Lung microvascular endothelial cell (primary cell): ENCODE data around the gene CSTPP1. TPM values are rescaled to one million over a fixed set of nuclear protein-coding genes. Genes with fewer than 3 reads are reported as not detected.
A peak's percentile ranks its signal among the peaks of the same experiment; 100 is the strongest.

ENCODE experiments used
- DNase-seq, 2 donors: peaks; one replicate each; pipeline versions ENCODE4 v3.0.0 to v3.0.0-alpha.2; 2010; ENCODE audit warnings: low read depth in 2 of 2
- total RNA-seq: library from RNA; depleted of rRNA; stranded (reverse); fragments of >200 nt; gene quantifications from 2 replicates; pipeline ENCODE4 v1.2.1, GENCODE V29; 2014

CSTPP1 gene
- total RNA-seq, 1 donor from 2014 or later: 9.1 TPM

DNA sequence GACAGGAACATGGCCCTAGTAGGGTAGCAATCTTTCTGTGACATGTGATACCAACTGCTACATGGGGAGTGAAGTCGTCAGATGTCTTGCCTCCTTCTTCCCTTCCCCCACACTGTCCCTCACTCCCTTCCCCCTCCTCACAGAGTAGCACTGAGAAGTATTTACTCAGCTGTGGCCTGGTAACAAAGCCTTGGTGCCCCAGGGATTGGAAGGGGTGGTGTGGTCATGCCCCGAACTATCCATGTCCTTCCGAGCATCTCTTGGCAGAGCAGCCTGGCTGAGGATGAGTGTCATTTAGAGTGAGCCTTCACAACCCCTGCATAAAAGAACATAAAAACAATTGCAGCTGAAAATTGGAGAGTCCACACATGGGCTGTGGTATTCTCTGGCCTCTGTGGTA lies 194.0 kb downstream of the CSTPP1 start:
- DNase-seq: no peak

DNA sequence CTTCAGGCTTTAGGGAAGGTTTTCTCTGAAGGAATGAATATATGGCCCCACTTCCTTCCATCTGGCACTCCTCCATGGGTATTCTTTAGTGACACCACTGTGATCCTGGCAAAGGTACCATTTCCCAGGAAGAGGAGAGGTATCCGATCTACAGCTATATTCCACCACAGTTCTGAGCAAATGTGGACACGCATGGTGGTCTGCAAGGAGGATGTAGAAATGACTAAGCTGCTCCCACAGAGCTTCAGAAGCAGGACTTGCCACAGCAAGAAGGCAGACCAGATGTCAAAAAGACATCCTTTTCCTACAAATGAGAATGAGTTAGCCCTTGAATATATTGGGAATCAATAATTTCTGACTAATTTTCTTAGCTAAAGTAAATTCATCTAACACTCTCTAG lies 194.6 kb downstream of the CSTPP1 start:
- DNase-seq: no peak

DNA sequence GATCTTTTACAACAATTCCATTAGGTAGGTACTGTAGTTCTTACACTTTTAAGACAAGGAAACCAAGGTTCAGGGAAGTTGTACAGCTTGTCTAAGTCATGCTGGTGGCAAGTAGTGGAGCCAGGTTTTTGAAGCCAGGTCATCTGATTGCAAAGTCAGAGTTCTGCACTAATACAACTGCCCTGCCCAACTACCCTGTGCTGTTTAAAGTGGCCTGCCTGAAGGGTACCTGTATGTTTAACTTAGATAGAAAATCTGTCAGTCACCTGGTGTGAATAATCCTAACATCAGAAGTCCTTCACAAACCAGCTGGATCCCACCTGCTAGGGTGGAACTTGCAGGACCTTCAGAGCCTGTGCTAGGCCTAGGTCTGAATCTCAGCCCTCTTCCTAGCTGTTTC lies 195.9 kb downstream of the CSTPP1 start:
- no peak for DNase-seq

DNA sequence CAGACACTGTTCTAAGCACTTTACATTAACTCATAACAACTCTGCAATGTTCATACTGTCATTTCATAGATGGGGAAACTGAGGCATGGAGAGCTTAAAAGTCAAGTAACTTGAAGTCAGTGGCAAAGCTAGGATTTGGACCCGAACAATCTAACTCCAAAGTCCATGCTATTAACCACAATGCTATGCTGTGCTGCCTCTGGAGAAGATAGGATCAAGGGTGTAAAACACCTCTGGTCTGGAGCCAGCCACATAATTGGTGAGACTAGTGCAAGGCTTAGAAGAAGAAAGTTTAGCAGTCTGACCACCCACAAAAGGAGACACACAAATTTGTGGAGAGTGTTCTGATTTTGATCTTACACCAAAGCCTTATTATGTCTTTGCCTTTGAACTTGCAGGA lies 196.4 kb downstream of the CSTPP1 start:
- no peak for DNase-seq

DNA sequence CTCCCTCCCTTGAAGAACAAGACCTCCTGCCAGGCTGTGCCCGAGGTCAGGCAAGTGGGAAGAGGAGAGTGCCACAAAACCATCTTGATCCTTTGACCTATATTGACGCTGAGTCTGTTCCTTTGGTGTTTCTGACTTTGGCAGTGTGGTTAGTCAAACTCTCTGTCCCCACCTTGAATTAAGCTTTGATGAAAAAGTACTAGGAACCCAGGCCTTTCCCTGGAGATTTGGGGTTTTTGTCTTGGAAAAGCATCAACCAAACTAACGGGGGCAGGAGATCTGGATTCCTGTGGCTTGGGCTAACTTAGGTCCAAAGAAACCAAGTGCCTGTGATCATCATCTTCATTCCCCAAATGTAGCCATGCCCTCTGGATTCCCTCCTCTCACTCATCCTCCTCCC lies 199.8 kb downstream of the CSTPP1 start:
- DNase-seq: no peak

DNA sequence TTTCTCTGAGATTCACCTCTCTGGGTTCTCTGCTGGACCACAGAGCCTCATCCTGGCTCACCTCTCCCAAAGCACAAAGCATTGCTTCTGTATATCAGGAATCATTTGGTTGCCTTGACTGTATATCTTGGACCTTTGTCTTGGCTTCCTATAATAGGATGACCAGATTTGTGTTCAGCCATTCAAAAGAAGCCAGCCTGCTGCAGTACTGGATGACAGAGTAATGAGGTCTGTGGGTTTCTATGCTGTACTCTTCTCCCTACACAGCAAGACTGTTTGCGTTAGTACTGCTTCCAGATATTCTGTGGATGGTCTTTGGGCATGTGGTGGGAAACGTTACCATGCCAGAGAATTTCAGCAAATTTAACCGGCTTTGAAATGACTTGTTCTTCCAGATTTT lies 200.4 kb downstream of the CSTPP1 start:
- DNase-seq: no peak

DNA sequence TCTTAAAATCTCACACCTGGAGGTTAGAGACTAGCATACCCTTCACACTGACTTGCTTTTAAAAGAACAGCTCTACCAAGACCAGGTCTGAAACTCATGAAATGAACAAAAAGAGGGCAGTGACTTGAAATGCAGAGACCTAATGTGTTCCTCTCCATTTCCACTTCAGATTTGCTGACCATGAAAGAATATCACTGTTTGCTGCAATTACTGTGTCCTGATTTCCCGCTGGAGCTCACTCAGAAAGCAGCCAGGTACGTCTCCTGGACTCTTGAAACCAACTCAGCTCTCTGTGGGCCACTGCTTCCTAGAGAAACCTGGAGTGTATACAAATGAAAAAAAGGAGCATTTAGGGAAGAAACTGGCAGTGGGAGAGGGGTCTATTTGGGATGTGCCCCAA lies 200.9 kb downstream of the CSTPP1 start:
- DNase-seq: no peak

DNA sequence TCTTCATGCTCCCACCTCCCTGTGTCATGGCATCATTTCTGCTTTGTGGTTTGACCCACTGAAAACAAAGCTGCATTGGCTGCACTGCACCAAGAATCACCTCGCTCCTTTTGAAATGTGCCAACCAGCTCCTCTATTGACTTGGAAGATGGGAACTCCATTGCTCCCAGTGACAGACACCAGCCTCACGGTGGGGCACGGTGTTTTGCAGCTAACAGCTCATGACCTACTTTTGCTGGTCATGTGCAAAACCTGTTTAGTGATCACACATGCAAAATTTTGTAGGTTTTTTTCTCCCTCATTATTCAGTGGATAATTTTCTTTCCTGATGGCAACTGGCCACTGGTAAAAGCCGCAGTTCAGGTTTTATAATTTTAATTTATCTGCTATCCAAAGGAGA lies 203.3 kb downstream of the CSTPP1 start:
- DNase-seq: no peak

DNA sequence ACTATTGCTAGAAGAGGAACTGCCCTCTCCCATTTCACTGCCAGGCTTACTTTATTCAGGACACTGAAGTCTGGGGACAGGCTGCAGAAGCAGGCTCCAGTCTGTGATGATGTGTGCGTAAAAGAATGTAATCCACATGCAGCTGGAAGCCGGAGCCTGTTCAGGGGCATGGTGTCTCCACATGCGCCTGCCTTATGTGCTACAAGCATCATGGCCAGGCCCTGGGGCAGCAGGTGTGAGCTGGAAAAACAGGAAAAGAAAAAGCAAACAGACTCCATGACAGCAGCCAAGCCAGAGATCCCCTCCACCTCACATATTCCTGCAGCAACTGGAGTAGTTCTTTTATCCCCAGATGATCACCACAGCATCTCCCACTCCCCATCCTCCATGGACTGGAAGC lies 206.8 kb downstream of the CSTPP1 start:
- peak; percentile 41 to 72 for DNase-seq

DNA sequence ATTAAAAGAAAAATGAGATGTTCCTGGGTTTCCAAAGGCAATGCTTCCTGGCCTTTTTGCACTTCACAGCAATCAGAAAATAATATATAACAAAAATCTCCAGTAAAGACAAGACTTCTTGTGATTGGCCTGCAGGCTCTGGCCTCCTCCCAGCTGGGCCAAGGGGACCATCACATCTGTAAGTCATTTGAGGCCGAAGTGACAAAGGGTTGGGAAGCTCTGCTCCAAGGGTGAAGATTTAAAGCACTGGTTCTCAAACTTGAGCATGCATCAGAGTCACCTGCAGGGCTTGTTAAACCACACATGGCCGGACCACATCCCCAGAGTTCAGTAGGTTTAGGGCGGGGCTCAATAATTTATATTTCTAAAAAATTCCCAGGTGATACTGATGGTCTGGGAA lies 208.0 kb downstream of the CSTPP1 start:
- no peak for DNase-seq

DNA sequence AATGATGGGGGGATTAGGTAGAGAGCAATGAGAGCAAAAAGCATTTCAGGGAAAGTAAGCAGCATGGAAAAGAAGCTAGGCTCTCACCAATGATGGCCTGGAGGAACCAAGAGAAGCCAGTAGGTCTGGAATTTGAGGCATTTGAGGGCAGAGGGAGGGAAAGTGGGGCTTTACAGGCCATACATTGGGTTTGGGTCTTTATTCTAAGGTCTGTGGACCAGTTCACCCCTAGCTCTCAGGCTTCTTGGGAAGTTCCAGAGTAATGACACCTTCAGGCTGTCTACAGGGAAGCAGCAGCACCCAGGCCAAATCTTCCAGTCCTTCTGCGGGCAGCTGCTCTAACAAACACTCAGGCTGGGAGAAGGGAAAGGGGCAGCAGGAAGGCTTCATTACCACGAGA lies 210.7 kb downstream of the CSTPP1 start:
- no peak for DNase-seq

DNA sequence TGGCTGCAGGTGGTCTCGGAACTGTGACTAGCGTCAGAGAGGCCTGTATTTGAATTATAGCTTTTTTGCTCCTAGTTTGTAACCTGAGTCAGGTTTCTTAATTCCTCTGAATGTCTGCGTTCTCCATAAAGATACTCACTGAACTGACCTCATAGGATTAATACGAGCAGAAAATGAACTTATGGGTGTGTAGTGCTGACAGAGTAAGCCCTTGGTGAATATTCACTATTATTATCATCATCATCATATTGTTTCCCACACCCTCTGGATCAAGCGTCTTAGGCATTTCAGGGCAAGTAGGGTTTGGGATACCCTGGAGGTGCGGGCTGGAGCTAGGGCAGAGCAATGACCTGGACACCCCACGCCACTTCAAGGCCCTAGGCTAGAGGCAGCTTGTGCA lies 211.1 kb downstream of the CSTPP1 start:
- DNase-seq: no peak

DNA sequence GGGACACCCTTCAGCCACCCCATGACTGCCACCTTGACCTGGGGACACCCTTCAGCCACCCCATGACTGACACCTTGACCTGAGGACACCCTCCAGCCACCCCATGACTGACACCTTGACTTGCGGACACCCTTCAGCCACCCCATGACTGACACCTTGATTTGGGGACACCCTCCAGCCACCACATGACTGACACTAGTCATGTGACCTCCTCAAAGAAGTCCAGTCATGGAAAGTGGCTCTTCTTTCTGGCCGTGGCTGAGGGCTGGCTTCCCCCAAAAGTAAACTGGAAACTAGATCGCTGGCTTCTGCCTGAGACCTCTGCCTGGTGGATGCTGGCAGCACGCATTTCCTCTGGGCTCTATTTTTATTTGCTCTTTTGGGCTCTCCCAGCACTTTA lies 211.7 kb downstream of the CSTPP1 start:
- no peak for DNase-seq

DNA sequence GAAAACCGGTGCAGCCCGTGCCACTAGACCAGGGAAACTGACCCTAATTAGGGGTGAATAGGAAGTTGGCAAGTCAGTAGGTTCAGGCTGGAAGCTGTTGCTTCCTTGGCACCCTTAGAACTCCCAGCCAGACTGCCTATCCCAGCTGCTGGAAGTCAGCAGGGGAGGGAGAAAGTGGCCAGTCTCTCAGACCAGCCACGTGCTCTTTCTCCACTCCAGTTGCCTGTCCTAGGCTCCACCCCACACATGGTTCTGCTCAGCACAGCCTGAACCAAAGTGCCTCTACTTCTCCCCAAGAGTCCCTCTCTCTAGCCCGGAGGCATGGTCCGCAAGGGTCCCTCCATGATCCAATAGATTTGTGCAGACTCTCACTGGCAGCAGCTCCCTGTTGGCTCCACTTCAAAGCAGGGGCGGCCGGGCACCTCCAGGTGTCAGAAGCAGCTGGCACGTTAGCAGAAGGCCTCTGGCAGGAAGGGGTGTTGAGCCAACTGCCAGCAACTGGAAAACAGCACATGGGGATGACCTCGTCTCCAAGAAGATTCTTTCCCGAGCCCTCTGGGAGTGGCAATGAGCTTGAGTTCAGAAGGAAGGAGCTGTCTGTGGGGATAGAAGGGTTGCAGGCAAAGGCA lies 212.5 kb downstream of the CSTPP1 start:
- DNase-seq: no peak

DNA sequence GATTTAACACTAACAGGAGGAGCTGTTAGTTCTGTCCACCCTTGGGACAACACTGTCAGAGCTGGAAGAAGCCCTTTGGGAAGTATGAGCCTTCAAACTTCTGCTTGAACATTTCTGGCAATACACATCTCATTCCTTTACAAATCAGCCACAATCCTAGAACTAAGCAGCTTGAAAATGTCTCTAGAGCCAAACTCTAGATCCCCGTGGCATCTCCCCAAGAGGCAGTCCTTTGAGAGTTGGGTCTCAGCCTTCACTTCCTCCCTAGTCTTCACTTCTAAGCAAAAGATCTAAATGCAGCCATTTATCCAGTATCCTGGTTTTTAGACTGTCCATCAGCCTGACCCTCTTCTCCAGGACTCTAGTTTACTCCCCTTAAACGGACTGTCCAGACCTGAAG lies 213.2 kb downstream of the CSTPP1 start:
- no peak for DNase-seq

DNA sequence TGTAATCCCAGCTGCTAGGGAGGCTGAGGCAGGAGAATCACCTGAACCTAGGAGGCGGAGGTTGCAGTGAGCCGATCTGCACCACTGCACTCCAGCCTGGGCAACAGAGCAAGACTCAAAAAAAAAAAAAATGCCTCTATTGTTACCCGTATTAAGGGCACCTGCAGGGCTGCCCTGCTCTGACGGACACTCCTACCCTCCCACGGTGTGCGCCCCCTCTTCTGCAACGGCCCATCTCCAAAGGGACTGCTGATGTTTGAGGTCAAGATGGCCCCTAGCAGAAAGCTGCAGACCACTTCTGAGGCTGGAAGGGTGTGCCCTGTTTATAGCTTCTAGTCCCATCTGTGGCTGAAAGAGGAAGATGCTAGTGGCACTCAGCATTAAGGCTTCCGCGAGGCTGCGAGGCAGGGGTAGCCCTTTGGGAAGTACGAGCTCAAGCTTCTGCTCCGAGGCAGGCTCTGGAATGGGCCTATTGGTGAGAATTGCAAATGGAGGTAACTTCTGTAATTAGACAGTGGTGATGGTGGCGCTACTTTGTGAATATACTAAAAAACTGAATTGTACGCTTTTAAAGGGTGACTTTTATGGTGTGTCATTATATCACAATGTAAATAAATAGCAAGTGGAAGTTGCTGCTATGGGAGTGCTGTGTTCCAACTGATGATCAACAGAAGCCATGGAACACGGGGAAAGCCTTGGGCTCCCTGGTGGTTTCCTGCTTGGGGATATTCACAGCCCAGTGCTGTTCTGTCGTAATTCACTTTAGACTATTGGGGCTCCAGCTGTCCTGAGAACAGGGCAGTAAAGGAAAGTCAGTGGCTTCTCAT lies 215.8 kb downstream of the CSTPP1 start:
- no peak for DNase-seq

DNA sequence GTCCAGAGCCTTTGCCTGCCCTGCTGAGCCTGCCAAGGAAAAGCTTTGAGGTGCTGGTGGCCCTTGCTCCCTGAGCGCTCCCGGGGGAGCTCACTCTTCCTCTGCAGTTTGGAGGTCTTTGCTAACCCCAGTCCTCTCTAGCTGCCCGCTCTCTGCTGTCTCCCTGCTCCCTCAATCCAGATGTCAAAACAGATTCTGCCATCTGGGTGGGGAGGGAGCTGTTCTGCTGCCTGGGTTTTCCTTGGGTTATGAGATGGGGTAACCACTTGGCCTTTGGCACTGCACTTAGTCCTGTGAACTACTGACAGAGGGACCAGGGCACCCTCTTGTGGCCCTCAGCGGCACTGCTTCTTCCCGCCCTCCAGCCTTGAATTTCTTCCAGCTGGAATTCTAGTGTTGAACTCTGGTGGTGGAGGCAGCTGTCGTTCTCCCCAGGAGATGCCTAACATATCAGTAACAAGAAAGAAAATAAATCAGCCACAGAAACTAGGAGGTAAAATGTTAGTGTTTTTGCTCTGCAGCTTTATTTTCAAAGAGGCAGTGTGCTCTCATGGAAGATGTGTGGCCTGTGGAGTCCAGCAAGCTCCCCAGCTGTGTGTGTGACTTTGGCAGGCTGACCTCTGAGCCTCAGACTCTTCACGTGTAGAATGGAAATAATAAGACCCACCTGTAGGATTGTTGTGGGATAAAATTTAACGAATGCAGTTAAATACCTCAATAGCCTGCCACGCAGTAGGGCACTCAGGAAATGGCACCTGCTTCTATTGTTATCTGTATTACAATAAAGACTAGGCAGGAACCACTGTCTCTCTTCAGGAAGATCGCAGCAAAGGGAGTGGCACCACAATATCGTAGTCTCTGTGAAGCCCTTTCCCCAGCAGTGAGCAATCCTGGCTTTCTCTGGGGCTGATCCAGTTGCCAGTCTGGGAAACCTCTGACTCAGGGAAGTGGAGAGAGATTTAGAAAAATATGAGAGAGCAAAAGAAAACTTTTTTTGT lies 216.7 kb downstream of the CSTPP1 start:
- peak; percentile 67 to 80 for DNase-seq

DNA sequence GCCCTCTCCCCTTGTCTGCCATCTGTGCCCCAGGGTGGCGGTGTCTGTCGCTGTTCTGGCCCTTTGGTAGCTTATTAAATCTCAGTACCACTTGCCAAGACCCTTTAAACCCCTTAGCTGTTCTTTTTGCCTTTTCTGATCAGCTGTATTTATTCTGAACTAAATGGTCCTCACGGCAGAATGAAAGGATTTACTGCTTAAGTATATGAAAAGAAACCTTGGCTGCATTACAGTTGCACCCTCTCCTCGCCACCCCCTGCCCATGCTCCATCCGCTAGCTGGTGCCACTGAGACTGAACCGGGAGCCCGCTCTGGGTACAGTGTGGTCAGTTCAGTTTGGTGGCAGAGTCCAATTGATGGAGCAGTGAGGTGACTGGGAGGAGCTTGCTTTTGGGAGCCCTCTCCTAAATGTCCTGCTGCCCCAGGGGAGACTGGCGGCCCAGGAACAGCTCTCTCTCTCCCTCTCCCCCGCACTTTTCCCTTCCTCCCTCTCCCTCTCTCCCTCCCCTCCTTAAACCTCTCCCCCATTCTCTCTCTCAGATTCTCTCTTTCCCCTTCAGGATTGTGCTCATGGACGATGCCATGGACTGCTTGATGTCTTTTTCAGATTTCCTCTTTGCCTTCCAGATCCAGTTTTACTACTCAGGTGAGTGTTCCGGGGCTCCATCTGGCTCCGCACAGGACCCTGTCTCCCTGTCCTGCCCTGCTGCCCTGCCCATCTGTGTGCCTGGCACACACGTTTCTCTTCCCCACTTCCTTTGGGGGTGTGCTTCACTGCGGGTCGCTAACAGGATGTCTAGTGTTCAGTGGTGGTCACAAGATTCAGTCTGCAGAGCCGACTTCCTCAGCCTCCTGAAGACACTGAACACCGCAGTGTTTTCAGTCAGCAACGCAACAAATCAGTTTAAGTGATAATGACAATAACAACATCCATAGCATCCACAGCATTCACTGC lies 218.3 kb downstream of the CSTPP1 start:
- no peak for DNase-seq

DNA sequence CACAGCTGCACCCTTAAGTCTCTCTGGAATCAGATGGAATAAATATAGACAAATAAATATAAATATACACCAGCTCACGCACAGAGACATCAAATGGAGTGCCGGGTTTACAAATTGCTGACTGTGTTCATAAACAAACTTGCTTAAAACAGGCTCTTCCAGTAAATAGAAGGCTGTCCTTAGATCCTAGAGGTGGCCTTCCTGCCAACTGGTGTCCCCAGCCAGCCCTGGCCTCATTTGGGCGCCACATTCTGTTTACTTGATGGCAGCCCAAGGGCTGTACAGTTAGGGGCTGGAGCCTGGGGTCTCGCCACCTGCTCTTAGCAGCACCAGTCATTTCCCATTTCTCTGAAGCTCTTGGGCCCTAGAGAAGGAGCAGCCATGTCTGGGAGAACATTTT lies 219.3 kb downstream of the CSTPP1 start:
- no peak for DNase-seq

DNA sequence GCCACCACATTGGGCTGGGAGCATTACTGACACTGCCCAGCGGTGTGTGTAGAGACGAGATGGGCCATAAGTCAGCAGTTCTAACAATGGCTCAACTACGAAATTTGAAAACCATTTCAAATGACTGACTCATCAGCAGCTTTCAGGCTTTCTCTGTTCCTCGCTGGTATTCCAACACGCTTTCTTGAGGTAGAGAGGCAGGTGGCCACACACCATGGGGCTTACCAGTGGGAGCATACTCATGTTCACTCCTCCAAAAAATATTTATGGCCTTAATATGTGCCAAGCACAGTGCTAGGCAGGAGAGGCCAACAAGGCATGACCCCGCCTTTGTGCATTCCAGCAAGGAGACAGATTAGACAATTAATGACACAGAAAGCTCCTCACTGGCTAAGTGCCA lies 219.8 kb downstream of the CSTPP1 start:
- no peak for DNase-seq

DNA sequence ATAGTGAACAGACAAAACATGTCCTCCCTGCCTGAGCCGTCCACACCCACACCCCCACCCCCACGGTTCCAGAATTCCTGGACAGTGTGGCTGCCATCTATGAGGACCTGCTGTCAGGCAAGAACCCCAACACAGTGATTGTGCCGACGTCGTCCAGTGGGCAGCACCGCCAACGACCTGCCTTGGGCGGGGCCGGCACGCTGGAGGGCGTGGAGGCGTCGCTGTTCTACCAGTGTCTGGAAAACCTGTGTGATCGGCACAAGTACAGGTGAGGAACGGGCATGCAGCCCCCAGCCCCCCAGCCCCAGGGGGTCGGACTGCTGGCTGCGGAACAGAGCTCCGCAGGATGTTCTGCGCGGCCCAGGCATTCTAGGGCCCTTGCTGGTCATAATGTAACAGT lies 220.4 kb downstream of the CSTPP1 start:
- DNase-seq: no peak
